ENCODE data around the gene ATP8A2.

DNA sequence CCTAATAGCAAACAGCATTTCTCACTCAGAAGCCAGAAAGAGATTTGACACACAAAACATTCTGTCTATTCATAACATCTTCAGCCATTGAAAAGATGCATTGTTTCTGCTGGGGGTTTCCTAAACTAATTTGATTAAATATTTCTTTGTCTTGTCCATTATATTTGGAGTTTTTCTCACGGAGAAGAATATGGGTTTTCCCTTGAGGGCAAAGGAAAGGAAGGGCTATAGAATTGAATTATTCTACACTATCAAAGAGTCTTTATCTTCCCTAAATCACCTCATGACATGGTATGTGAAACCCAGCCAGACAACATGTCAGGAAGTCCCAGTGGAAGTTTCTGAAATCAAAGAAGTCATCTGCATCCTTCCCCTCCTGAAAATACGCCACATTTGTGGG is 493.6 kb downstream of the ATP8A2 start:
- TF ChIP-seq, protein P1, sequence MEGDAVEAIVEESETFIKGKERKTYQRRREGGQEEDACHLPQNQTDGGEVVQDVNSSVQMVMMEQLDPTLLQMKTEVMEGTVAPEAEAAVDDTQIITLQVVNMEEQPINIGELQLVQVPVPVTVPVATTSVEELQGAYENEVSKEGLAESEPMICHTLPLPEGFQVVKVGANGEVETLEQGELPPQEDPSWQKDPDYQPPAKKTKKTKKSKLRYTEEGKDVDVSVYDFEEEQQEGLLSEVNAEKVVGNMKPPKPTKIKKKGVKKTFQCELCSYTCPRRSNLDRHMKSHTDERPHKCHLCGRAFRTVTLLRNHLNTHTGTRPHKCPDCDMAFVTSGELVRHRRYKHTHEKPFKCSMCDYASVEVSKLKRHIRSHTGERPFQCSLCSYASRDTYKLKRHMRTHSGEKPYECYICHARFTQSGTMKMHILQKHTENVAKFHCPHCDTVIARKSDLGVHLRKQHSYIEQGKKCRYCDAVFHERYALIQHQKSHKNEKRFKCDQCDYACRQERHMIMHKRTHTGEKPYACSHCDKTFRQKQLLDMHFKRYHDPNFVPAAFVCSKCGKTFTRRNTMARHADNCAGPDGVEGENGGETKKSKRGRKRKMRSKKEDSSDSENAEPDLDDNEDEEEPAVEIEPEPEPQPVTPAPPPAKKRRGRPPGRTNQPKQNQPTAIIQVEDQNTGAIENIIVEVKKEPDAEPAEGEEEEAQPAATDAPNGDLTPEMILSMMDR (IDR thresholded peaks at IDR 0.05), result no peak
- TF ChIP-seq POLR2A (IDR thresholded peaks at IDR 0.05), result no peak

All from testis (tissue), 2 donors.